GM12875 (cell line): ENCODE measurements around the gene NAPB.
"Not testable (repeated sequence)": the region's sequence is repeated elsewhere in the genome, so short reads cannot be mapped to it uniquely, and the experiment has no call there.

ENCODE experiments used
- H3K4me3 ChIP-seq: one replicate; pipeline ENCODE4 v1.5.1; 2011; ENCODE audit warnings: low read depth, low read length, control low read depth
- TF ChIP-seq, protein P1 (sequence below): IDR thresholded peaks from 2 replicates; pipeline ENCODE4 v1.5.1; 2011; ENCODE audit warnings: low read depth, mild to moderate bottlenecking, control low read depth, inconsistent platforms, low read length, moderate library complexity, borderline replicate concordance; ENCODE audit not compliant: insufficient read depth

Gene NAPB

GRCh38 chr20:23357767-23358562 lies 63.3 kb downstream of the NAPB start:
- H3K4me3 ChIP-seq: peak overlapping the region; percentile 71
- TF ChIP-seq, protein P1, sequence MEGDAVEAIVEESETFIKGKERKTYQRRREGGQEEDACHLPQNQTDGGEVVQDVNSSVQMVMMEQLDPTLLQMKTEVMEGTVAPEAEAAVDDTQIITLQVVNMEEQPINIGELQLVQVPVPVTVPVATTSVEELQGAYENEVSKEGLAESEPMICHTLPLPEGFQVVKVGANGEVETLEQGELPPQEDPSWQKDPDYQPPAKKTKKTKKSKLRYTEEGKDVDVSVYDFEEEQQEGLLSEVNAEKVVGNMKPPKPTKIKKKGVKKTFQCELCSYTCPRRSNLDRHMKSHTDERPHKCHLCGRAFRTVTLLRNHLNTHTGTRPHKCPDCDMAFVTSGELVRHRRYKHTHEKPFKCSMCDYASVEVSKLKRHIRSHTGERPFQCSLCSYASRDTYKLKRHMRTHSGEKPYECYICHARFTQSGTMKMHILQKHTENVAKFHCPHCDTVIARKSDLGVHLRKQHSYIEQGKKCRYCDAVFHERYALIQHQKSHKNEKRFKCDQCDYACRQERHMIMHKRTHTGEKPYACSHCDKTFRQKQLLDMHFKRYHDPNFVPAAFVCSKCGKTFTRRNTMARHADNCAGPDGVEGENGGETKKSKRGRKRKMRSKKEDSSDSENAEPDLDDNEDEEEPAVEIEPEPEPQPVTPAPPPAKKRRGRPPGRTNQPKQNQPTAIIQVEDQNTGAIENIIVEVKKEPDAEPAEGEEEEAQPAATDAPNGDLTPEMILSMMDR: no peak

- TF ChIP-seq, protein P1: no peak
- H3K4me3 ChIP-seq: no peak overlapping the region
Measured at GRCh38 chr20:23356203-23356602, 65.1 kb downstream of the NAPB start.

GRCh38 chr20:23350904-23351838 lies 70.1 kb downstream of the NAPB start:
- TF ChIP-seq, protein P1: no peak
- peak overlapping the region; percentile 82 for H3K4me3 ChIP-seq

DNA sequence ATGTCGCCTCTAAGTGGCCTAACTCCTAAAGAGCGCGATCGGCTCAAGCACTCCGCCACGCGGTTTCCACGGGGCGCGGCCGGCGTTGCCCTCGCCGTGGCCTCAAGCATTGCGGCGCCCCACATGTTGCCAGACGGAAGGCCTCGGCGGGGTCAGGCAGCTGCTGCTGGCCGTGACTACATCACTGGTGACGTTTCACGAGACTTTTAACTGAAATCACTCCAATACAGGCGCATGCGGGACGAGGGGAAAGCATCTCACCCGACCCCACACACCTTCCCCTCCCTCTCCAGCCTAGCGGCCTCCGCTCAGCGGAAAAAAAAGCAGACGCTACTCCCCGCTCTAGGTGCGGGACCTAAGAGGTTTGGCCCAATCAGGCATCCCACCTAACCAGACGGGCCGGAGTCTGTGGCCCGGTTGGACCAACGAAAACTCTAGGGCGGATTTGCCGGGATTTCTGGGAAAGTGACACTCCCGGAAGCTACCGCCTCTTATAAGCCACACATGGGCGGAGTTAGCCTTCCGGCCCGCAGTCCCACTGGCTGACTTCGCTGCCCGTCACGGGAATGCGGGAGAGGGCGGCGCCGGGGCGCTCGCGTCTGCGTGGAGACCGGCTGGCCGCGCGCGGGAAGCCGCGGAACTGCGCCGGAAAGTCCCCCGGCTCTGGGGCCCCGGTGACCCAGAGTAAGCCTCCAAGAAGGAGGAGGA lies 70.9 kb downstream of the NAPB start, which contains the start of gene NXT1:
Gene NXT1, plus strand, starts transcription at position 596 of the 708 bp plus-strand sequence. CDS start 3,251 bp downstream, outside the sequence.
- peak within 1 kb of the TSS; percentile 82 for H3K4me3 ChIP-seq
- TF ChIP-seq, protein P1: 0 out of 2 replicates have a peak, but pooled peaks have one; percentile 4

GRCh38 chr20:23349338-23350195 lies 71.7 kb downstream of the NAPB start:
- TF ChIP-seq, protein P1: 0 out of 2 replicates have a peak, but pooled peaks have one; percentile 28

GRCh38 chr20:23348510-23348909 lies 72.8 kb downstream of the NAPB start:
- not testable (repeated sequence) for H3K4me3 ChIP-seq

More at GRCh38 chr20:23349338-23350195, 71.7 kb downstream of the NAPB start:
- H3K4me3 ChIP-seq: peak overlapping the region; percentile 53
